Measurements from ENCODE around the gene WEE2. TPM values are rescaled to one million over a fixed set of nuclear protein-coding genes. Genes with fewer than 3 reads are reported as not detected.
"Not testable (repeated sequence)": the region's sequence is repeated elsewhere in the genome, so short reads cannot be mapped to it uniquely, and the experiment has no call there.

Gene WEE2
- total and polyA plus RNA-seq, 3 experiments from 2014 or later = not detected

DNA sequence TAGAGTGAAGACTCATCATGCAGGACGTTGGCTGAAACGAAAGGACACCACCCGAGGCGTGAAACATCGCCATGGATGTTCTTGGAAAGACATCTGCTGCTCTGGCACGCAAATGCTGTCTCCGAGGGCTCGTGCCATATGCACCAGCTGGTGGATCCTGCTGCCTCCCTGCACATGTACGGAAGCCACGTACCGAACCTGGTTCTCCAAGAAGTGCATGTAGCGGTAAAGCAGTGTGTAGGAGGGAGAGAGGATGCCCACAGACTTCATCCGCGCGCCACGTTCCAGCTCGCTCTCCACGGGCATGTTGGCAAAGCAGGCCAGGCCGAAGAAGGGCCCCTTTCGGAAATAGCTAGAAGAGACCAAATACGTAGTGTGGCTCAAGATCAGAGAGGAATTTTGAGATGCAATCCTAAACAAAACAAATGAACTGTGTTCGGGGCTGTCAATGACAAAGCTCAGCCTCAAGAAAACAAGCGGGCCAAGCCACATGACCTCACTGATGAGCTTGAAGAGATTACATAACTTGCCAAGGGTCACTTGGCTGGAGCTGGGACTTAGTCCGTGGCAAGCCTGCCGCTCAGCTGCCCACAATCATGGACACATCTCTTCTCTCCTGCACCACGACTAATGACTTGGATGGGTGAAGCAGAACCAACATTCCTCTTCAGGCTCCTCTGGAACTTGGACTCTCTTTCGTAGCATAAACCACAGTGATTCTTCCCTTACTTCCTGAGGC, 22.7 kb upstream of the WEE2 start:
- H3K4me1 ChIP-seq (ENCODE audit: insufficient read depth, low read length) = no peaks in the 10 kb centered on the region
- peaks cover 5 to 32% (median 31%) of the 10 kb centered on the region in 3 donors for H3K4me1 Mint-ChIP-seq
- no peaks in the 10 kb centered on the region for H3K27me3 Mint-ChIP-seq
- H3K4me3 Mint-ChIP-seq = no peak overlapping the region
- peaks cover 0 to 66% (median 29%) of the 10 kb centered on the region in 3 donors for H3K36me3 Mint-ChIP-seq
- H3K9me3 Mint-ChIP-seq = no peaks in the 10 kb centered on the region
- no peaks in the 10 kb centered on the region for H3K9me3 ChIP-seq (ENCODE audit: low read length)
- no peaks in the 10 kb centered on the region for H3K27me3 ChIP-seq (ENCODE audit: insufficient read depth, low read length, poor library complexity, severe bottlenecking)
- DNase-seq = no peak
- ChIA-PET CTCF (interaction anchor here (1.8 kb wide), 1 partner anchor 52 kb away, joined by 5 read pairs; the partner anchor contains the start of gene SSBP1), POLR2A (no interaction called here)
- H3K36me3 ChIP-seq (ENCODE audit: insufficient read depth, low read length) = peaks cover 12% of the 10 kb centered on the region
- H3K27ac Mint-ChIP-seq = peak overlapping the region in 2 of 8 donors; percentile 3 to 59
- no peak overlapping the region for H3K4me3 ChIP-seq (ENCODE audit: low read length)
- H3K27ac ChIP-seq (ENCODE audit: low read depth, low read length) = no peak overlapping the region

DNA sequence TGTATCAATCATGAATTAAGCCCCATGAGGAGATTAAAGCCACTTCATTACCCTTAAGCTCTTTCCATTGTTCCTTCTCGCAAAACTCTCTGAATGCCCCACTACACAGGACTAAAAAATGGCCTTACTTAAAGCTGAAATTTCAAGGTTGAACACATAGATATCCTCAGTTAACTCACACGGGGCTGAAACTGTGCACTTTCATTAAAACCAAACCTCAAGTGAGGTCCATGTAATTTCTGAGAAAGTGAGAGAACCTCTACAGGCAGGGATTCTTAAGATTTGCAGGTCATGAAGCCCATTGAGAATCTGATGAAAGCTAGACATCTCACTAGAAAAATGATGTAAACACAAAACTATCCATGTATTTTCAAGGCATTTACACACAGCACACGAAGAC, 22.1 kb upstream of the WEE2 start:
- Histone ChIP-seq H3K27ac (ENCODE audit: low read depth, low read length) (no peak overlapping the region), H3K4me1 (ENCODE audit: insufficient read depth, low read length) (no peaks in the 10 kb centered on the region), H3K27me3 (ENCODE audit: insufficient read depth, low read length, poor library complexity, severe bottlenecking) (no peaks in the 10 kb centered on the region), H3K4me3 (ENCODE audit: low read length) (no peak overlapping the region), H3K36me3 (ENCODE audit: insufficient read depth, low read length) (peaks cover 11% of the 10 kb centered on the region), H3K9me3 (ENCODE audit: low read length) (no peaks in the 10 kb centered on the region)
- H3K4me1 Mint-ChIP-seq = peaks cover 5 to 34% (median 32%) of the 10 kb centered on the region in 3 donors
- H3K4me3 Mint-ChIP-seq = no peak overlapping the region
- no peak for DNase-seq
- H3K27ac Mint-ChIP-seq = peak overlapping the region in 1 of 8 donors; percentile 10
- CTCF ChIA-PET = interaction anchor here (1.8 kb wide), 1 partner anchor 52 kb away, joined by 5 read pairs; the partner anchor contains the start of gene SSBP1
- H3K36me3 Mint-ChIP-seq = peaks cover 0 to 60% (median 26%) of the 10 kb centered on the region in 3 donors
- POLR2A ChIA-PET = no interaction called here
- H3K27me3 Mint-ChIP-seq = no peaks in the 10 kb centered on the region
- no peaks in the 10 kb centered on the region for H3K9me3 Mint-ChIP-seq

DNA sequence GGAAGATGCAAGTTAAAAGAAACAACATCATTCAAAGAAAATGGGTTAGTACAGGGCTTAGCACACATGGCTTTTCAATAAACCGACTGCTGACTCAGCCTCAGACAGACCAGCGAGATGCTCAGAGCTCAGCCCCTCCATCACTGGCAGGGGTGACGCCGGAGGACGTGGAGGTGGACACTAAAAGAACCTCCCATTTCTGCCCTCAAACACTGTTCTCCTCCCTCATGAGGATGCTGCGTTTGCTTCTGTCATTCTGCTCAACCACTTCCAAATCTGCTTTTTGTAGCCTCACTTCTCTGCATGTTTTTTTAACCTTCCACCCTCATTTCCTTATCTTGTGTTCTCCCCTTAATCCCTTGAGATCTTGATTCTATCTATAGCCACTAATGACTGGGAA, 21.5 kb upstream of the WEE2 start:
- no peaks in the 10 kb centered on the region for H3K9me3 Mint-ChIP-seq
- Histone ChIP-seq H3K4me1 (ENCODE audit: insufficient read depth, low read length) (no peaks in the 10 kb centered on the region), H3K27ac (ENCODE audit: low read depth, low read length) (no peak overlapping the region), H3K9me3 (ENCODE audit: low read length) (no peaks in the 10 kb centered on the region), H3K27me3 (ENCODE audit: insufficient read depth, low read length, poor library complexity, severe bottlenecking) (no peaks in the 10 kb centered on the region), H3K36me3 (ENCODE audit: insufficient read depth, low read length) (peaks cover 9% of the 10 kb centered on the region), H3K4me3 (ENCODE audit: low read length) (no peak overlapping the region)
- H3K4me1 Mint-ChIP-seq = peaks cover 5 to 37% (median 32%) of the 10 kb centered on the region in 3 donors
- peak overlapping the region in 3 of 8 donors; percentile 4 to 93 (median 91) for H3K27ac Mint-ChIP-seq
- DNase-seq = no peak
- H3K4me3 Mint-ChIP-seq = no peak overlapping the region
- POLR2A ChIA-PET = no interaction called here
- H3K36me3 Mint-ChIP-seq = peaks cover 0 to 54% (median 22%) of the 10 kb centered on the region in 3 donors
- CTCF ChIA-PET = interaction anchor here (0.6 kb wide), 1 partner anchor 33 kb away, joined by 3 read pairs; no protein-coding TSS in a partner anchor
- H3K27me3 Mint-ChIP-seq = no peaks in the 10 kb centered on the region

DNA sequence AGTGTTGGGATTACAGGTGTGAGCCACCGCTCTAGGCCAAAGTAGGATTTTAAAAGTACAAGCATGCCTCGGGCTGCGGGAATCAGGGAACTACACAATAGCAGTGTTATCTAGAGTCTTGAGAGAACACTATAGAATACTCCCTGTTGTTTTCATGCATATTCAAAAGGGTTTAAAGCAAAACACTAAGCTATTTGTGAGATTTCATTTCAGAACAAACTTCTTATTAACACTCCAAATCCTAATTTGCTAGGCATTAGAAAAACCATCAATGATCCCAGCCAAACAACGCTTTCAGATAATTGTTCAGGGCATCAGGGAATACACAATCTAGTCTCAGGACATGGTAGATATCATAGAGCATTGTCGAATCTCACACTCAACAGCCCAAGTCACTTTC, 20.1 kb upstream of the WEE2 start:
- peaks cover 13 to 49% (median 41%) of the 10 kb centered on the region in 3 donors for H3K4me1 Mint-ChIP-seq
- H3K27me3 ChIP-seq (ENCODE audit: insufficient read depth, low read length, poor library complexity, severe bottlenecking) = no peaks in the 10 kb centered on the region
- no peaks in the 10 kb centered on the region for H3K9me3 ChIP-seq (ENCODE audit: low read length)
- peaks cover 4% of the 10 kb centered on the region for H3K36me3 ChIP-seq (ENCODE audit: insufficient read depth, low read length)
- CTCF ChIA-PET = interaction anchor here (1.0 kb wide), 1 partner anchor 50 kb away, joined by 3 read pairs; the partner anchor contains the start of gene SSBP1
- H3K36me3 Mint-ChIP-seq = peaks cover 0 to 41% (median 18%) of the 10 kb centered on the region in 3 donors
- no peak overlapping the region for H3K4me3 Mint-ChIP-seq
- no peak overlapping the region for H3K27ac ChIP-seq (ENCODE audit: low read depth, low read length)
- no peaks in the 10 kb centered on the region for H3K9me3 Mint-ChIP-seq
- H3K4me3 ChIP-seq (ENCODE audit: low read length) = no peak overlapping the region
- no peak for DNase-seq
- H3K4me1 ChIP-seq (ENCODE audit: insufficient read depth, low read length) = no peaks in the 10 kb centered on the region
- H3K27ac Mint-ChIP-seq = no peak overlapping the region
- H3K27me3 Mint-ChIP-seq = no peaks in the 10 kb centered on the region
- POLR2A ChIA-PET = no interaction called here

DNA sequence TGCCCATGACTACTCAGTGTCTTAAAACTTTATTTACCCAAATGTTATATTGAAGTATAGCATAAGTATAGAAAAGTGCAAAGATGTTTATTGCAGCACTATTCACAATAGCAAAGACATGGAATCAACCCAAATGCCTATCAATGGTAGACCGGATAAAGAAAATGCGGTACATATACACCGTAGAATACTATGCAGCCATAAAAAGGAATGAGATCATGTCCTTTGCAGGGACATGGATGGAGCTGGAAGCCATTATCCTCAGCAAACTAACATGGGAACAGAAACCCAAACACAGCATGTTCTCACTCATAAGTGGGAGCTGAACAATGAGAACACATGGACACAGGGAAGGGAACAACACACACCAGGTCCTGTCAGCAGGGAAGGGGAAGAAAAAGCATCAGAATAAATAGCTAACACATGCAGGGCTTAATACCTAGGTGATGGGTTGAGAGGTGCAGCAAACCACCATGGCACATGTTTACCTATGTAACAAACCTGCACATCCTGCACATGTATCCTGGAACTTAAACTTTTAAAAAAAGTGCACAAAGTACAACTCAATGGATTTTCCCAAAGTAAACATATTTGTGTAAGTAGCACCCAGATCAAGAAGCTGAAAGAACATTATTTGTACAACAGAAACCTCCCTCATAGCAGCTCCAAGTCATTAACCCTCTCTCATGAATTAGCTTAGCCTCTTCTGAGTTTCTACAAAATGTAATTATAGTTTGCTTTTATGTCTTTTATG, 18.9 kb upstream of the WEE2 start:
- H3K9me3 ChIP-seq (ENCODE audit: low read length); H3K4me1 ChIP-seq (ENCODE audit: insufficient read depth, low read length); H3K27me3 ChIP-seq (ENCODE audit: insufficient read depth, low read length, poor library complexity, severe bottlenecking); H3K9me3 Mint-ChIP-seq; H3K4me3 ChIP-seq (ENCODE audit: low read length); DNase-seq; POLR2A ChIA-PET; H3K27me3 Mint-ChIP-seq; H3K27ac ChIP-seq (ENCODE audit: low read depth, low read length); H3K36me3 ChIP-seq (ENCODE audit: insufficient read depth, low read length): not testable (repeated sequence)
- Mint-ChIP-seq H3K4me3 (peak overlapping the region in 1 of 7 donors; percentile 41), H3K36me3 (peaks cover 0 to 33% (median 18%) of the 10 kb centered on the region in 3 donors), H3K27ac (peak overlapping the region in 1 of 8 donors; percentile 17), H3K4me1 (peaks cover 19 to 56% (median 47%) of the 10 kb centered on the region in 3 donors)
- CTCF ChIA-PET = interaction anchor here (0.8 to 1.0 kb wide), 2 partner anchors 12 to 35 kb away, joined by 3 to 4 read pairs; no protein-coding TSS in a partner anchor

DNA sequence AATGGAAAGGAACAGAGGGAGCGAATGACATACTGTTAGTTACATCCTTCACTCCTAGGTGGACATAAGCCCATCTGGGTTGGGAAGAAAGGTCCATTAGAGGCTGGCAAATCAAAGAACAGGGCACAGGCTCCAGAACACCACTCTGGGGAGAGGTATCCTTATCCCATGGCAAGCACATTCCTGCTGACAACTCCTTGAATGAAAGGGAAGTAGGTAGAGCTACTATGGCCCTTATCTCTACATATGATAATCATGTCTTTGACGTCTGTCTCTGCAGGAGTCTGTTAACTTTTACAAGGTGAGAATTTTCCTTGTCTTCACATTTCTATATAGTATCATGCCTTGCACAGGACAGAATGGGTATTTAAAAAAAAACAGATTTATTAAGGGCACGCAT, 16.6 kb upstream of the WEE2 start:
- H3K4me1 ChIP-seq (ENCODE audit: insufficient read depth, low read length) = no peaks in the 10 kb centered on the region
- H3K27ac ChIP-seq (ENCODE audit: low read depth, low read length) = no peak overlapping the region
- Mint-ChIP-seq H3K4me3 (no peak overlapping the region), H3K27ac (no peak overlapping the region), H3K4me1 (peaks cover 33 to 79% (median 62%) of the 10 kb centered on the region in 3 donors), H3K27me3 (no peaks in the 10 kb centered on the region), H3K9me3 (no peaks in the 10 kb centered on the region), H3K36me3 (peaks cover 0 to 28% (median 7%) of the 10 kb centered on the region in 3 donors)
- H3K27me3 ChIP-seq (ENCODE audit: insufficient read depth, low read length, poor library complexity, severe bottlenecking) = no peaks in the 10 kb centered on the region
- DNase-seq = no peak
- no peaks in the 10 kb centered on the region for H3K36me3 ChIP-seq (ENCODE audit: insufficient read depth, low read length)
- H3K9me3 ChIP-seq (ENCODE audit: low read length) = no peaks in the 10 kb centered on the region
- H3K4me3 ChIP-seq (ENCODE audit: low read length) = no peak overlapping the region
- POLR2A ChIA-PET = no interaction called here
- CTCF ChIA-PET = no interaction called here

DNA sequence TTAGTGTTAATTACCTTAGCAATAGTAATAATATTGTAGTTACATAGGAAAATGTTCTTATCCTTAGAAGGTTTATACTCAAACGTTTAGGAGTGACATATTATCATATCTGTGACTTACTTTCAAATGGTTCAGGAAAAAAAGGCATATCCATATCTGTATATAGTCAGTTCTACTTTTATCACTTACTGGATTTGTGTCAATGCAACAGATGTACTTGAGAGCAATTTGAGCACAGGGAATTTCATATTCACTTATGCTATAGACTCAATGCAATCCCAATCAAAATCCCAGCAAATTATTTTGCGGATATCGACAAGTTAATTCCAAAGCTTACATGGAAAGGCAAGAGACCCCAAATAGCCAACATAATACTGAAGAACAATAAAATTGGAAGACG, 16.2 kb upstream of the WEE2 start:
- no peaks in the 10 kb centered on the region for H3K9me3 Mint-ChIP-seq
- H3K27ac Mint-ChIP-seq = no peak overlapping the region
- ChIA-PET CTCF (no interaction called here), POLR2A (no interaction called here)
- H3K9me3 ChIP-seq (ENCODE audit: low read length) = no peaks in the 10 kb centered on the region
- H3K4me1 ChIP-seq (ENCODE audit: insufficient read depth, low read length) = no peaks in the 10 kb centered on the region
- H3K27ac ChIP-seq (ENCODE audit: low read depth, low read length) = no peak overlapping the region
- H3K36me3 Mint-ChIP-seq = peaks cover 0 to 27% (median 7%) of the 10 kb centered on the region in 3 donors
- no peaks in the 10 kb centered on the region for H3K27me3 ChIP-seq (ENCODE audit: insufficient read depth, low read length, poor library complexity, severe bottlenecking)
- no peak overlapping the region for H3K4me3 ChIP-seq (ENCODE audit: low read length)
- peaks cover 36 to 80% (median 60%) of the 10 kb centered on the region in 3 donors for H3K4me1 Mint-ChIP-seq
- DNase-seq = no peak
- no peaks in the 10 kb centered on the region for H3K36me3 ChIP-seq (ENCODE audit: insufficient read depth, low read length)
- H3K27me3 Mint-ChIP-seq = no peaks in the 10 kb centered on the region
- H3K4me3 Mint-ChIP-seq = no peak overlapping the region

DNA sequence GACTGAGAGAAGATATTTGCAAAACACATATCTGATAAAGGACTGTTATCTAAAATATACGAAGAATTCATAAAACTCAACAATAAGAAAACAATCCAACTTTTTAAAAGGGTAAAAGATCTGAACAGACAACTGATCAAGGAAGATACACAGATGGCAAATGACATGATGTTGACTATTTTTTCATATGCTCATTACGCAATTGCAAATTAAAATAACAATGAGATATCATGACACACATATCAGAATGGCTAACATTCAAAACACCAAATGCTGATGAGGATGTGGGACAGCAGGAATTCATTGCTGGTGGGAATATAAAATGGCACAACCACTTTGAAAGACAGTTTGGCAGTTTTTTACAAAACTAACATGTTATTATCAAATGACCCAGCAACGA, 15.1 kb upstream of the WEE2 start:
- Mint-ChIP-seq H3K4me1 (peaks cover 45 to 85% (median 68%) of the 10 kb centered on the region in 3 donors), H3K27ac (peak overlapping the region in 1 of 8 donors; percentile 52), H3K4me3 (no peak overlapping the region), H3K36me3 (peaks cover 0 to 30% (median 9%) of the 10 kb centered on the region in 3 donors), H3K27me3 (no peaks in the 10 kb centered on the region), H3K9me3 (no peaks in the 10 kb centered on the region)
- H3K9me3 ChIP-seq (ENCODE audit: low read length) = no peaks in the 10 kb centered on the region
- H3K4me3 ChIP-seq (ENCODE audit: low read length) = no peak overlapping the region
- no peak for DNase-seq
- no peaks in the 10 kb centered on the region for H3K36me3 ChIP-seq (ENCODE audit: insufficient read depth, low read length)
- H3K4me1 ChIP-seq (ENCODE audit: insufficient read depth, low read length) = peaks cover 4% of the 10 kb centered on the region
- no peaks in the 10 kb centered on the region for H3K27me3 ChIP-seq (ENCODE audit: insufficient read depth, low read length, poor library complexity, severe bottlenecking)
- CTCF ChIA-PET = interaction anchor here (1.0 kb wide), 1 partner anchor 45 kb away, joined by 3 read pairs; the partner anchor contains the start of gene SSBP1
- POLR2A ChIA-PET = no interaction called here
- H3K27ac ChIP-seq (ENCODE audit: low read depth, low read length) = no peak overlapping the region

All from CD8-positive, alpha-beta memory T cell (primary cell).